ENCODE results near the gene ABCC5. TPM values are rescaled to one million over a fixed set of nuclear protein-coding genes. Genes with fewer than 3 reads are reported as not detected.
"Not testable (repeated sequence)": the region's sequence is repeated elsewhere in the genome, so short reads cannot be mapped to it uniquely, and the experiment has no call there.

ABCC5 gene
- 10.1 and 12.4 TPM in 2 replicates for total RNA-seq

DNA sequence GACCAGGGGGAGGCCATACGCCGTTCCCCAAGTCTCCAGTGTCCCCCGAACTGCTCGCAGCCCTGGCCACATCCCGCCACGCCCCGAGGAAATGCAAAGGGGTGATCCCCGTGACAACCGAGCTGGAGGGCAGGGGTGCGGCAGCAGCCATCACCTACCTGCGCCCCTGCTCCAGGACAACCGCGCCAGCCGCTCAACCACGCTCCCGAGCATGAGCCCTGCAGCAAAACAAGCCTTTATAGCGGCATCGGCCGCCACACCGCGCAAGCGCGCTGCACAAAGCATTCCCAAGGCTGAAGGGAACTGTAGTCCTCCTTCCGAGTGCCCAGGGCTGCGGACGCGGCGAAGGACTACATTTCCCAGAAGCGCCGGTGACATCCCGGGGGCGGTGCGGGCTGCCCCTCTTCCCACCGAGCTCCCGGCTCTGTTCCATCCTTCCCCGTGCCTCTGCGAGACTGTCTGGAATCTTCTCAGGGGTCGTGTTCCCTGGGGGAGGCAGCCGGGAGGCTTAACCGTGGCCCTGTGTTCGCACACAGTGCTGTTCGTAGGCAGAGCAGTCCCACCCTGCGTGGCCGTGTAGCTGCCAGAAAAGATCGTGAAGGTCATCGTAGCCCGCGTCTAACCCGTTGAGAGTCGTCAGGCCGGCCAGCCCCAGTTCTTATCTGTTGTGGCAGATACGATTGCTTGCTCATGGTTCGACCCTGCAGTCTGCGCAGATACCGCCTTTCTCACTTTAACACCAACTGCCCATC lies at the start of gene ABCC5:
Gene ABCC5, minus strand, starts transcription at position 213 of the 752 bp plus-strand sequence. CDS start 3,492 bp downstream, outside the sequence.
- DNase-seq (ENCODE audit: low read depth in 2 of 2): peak; percentile 85 to 92

GRCh38 chr3:184066211-184066610 lies 48.5 kb upstream of the ABCC5 start:
- no peak for DNase-seq (ENCODE audit: low read depth in 2 of 2)

DNA sequence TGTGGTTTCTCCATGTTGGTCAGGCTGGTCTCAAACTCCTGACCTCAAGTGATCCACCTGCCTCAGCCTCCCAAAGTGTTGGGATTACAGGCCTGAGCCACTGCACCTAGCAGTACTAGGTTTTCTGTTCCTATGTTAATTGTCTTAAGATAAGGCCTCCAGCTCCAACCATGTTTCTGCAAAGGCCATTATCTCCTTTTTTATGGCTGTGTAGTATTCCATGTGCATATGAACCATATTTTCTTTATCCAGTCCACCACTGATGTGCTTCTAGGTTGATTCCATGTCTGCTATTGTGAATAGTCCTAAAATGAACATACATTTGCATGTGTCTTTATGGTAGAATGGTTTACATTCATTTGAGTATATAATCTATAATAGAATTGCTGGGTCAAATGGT lies 45.0 kb upstream of the ABCC5 start:
- DNase-seq (ENCODE audit: low read depth in 2 of 2): no peak

- no peak for DNase-seq (ENCODE audit: low read depth in 2 of 2)
Observed at GRCh38 chr3:184059424-184059823, 41.7 kb upstream of the ABCC5 start.

GRCh38 chr3:184058029-184058428 lies 40.3 kb upstream of the ABCC5 start:
- DNase-seq (ENCODE audit: low read depth in 2 of 2): no peak

GRCh38 chr3:184052767-184053166 lies 35.1 kb upstream of the ABCC5 start, which contains the start of gene HTR3C:
Gene HTR3C, plus strand, starts transcription at chr3:184053047. Its CDS starts 34 bp downstream, at chr3:184053081.
- no peak for DNase-seq (ENCODE audit: low read depth in 2 of 2)

DNA sequence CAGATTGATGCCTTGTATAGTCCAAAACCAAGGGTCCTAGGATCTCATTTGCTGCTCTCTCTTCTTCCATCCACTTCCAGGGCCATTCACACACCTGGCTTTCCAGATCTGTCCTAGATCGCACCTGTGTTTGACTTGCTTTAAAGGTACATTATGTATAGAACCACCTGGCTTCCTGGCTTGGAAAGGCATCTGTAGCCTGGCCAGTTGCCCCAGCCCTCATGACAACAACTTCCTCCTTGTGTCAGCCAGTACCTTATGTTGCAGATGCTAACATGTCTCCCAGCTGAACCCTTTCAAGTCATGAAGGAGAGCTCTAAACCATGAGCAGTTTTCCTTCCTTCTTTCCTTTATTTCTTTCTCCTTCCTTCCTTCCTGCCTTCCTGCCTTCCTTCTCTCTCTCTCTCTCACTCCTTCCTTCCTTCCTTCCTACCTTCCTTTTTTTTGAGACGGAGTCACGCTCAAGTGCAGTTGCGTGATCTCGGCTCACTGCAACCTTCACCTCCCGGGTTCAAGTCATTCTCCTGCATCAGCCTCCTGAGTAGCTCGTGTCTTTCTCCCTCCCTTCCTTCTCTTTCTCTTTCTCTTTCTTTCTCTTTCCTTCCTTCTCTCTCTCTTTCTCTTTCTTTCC lies 32.6 kb upstream of the ABCC5 start:
- DNase-seq (ENCODE audit: low read depth in 2 of 2): no peak

GRCh38 chr3:184045995-184046394 lies 28.3 kb upstream of the ABCC5 start:
- DNase-seq (ENCODE audit: low read depth in 2 of 2): no peak

DNA sequence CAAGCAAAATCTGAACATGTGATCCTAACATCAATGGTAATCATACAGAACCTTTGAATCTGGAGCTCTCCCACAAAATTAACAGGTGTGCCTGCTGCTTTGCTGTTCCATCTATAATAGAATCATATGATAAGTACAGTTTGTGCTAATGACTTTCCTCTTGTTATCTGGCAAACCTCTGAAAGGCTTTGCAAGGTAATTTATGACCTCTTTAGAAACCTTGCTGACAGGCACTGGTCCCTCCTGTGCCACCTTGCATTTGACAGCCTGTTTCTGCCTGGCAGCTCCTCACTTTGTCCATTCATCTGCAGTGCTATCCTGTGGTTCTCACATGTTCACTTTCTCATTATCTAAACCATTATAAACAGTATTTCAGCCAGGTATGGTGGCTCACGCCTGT lies 24.9 kb upstream of the ABCC5 start:
- DNase-seq (ENCODE audit: low read depth in 2 of 2): no peak

DNA sequence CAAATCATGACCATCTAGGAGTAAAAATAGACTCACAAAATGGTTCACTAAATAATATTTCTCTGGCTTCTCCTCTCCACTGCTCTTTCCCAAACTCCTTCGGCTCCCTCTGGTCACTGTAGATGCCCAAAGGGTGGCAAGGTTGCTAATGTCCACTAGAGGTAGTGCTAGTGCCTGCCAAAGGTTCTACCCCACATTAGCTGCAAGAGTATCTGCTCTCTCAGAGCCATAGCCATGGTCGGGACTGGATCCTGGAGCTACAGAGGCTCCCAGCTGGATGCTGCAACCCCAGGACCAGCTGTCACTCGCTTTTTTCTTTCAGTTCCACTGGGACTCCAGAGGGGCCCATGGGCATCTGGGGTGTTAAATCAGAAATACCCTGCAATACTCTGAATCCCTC lies 22.3 kb upstream of the ABCC5 start:
- peak; percentile 36 to 48 for DNase-seq (ENCODE audit: low read depth in 2 of 2)

GRCh38 chr3:184039414-184039813 lies 21.7 kb upstream of the ABCC5 start:
- DNase-seq (ENCODE audit: low read depth in 2 of 2): no peak

GRCh38 chr3:184038307-184038706 lies 20.6 kb upstream of the ABCC5 start:
- not testable (repeated sequence) for DNase-seq (ENCODE audit: low read depth in 2 of 2)

DNA sequence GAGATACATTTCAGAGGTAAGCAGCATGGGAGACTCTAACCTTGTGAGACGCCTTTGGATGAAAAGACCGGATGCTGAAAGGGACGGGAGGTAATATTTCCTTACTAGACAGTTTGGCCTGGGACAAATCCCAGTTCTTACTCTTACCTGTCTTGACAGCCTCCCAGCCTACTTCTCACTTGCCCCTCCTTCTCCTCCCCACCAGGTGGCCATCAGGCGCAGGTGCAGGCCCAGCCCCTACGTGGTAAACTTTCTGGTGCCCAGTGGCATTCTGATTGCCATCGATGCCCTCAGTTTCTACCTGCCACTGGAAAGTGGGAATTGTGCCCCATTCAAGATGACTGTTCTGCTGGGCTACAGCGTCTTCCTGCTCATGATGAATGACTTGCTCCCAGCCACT lies 20.1 kb upstream of the ABCC5 start:
- DNase-seq (ENCODE audit: low read depth in 2 of 2): no peak

GRCh38 chr3:184031187-184031792 lies 13.6 kb upstream of the ABCC5 start, which contains the start of gene HTR3D:
Gene HTR3D, plus strand, starts transcription at chr3:184031742. Its CDS starts 0 bp downstream, at chr3:184031742.
- no peak for DNase-seq (ENCODE audit: low read depth in 2 of 2)

DNA sequence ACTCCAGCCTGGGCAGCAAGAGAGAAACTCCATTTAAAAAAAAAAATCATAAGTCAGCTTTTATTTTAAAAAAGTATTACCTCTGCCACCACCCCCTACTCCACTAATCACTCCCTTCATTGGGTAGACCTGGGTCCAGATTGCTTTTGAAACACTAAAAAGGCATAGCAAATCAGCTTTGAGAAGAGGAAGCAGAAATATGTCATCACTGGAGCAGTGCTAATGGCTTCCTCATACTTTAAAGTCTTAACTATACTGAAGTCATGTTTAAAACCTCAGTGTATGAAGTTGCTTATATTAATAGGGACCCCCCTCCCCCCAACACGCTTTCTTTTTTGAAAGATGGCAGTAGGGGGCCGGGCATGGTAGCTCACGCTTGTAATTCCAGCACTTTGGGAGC lies 12.9 kb upstream of the ABCC5 start:
- DNase-seq (ENCODE audit: low read depth in 2 of 2): no peak

GRCh38 chr3:184029443-184029842 lies 11.8 kb upstream of the ABCC5 start:
- DNase-seq (ENCODE audit: low read depth in 2 of 2): no peak

DNA sequence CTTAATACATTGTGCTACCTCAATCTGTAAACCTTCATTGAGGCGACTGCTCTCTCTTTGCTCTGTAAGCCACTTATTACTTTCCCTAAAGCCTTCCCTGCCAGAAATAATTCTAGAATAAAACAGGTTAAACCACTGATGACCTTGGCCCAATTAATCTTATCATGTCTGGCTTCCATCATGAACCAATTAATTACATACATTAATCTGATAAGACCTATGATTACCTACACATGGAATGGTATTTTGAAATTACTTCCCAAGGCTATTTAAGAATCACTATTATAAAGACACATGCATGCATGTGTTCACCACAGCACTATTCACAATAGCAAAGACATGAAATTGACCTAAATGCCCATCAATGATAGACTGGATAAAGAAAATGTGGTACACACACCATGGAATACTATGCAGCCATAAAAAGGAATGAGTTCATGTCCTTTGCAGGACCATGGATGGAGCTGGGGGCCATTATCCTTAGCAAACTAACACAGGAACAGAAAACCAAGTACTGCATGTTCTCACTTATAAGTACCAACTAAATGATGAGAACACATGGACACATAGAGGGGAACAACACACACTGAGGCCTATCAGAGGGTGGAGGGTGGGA lies 10.7 kb upstream of the ABCC5 start:
- DNase-seq (ENCODE audit: low read depth in 2 of 2): not testable (repeated sequence)

GRCh38 chr3:184025256-184025655 lies 7.6 kb upstream of the ABCC5 start:
- not testable (repeated sequence) for DNase-seq (ENCODE audit: low read depth in 2 of 2)

GRCh38 chr3:184022323-184022722 lies 4.6 kb upstream of the ABCC5 start:
- DNase-seq (ENCODE audit: low read depth in 2 of 2): peak in 1 of 2 donors; percentile 34

DNA sequence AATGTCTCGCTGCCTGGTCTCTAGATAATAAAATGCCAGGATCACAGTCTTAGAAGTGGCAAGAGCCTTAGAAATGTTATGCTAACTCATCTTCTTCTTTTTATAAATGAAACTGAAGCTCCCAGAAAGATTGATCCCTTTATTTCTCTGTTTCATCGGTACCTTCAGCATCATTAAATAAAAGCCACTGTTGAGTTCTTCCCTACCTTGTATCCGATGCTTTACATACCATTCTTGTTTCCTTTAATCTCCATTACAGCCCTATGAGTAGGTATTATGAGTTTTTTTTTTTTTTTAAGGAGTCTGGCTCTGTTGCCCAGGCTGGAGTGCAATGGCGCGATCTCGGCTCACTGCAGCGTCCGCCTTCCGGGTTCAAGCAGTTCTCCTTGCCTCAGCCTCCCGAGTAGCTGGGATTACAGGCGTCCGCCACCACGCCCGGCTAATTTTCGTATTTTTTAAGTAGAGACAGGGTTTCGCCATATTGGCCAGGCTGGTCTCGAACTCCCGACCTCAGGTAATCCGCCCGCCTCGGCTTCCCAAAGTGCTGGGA lies 815 bp upstream of the ABCC5 start:
- no peak for DNase-seq (ENCODE audit: low read depth in 2 of 2)

GRCh38 chr3:184016811-184017671 lies 643 bp downstream of the ABCC5 start:
- DNase-seq (ENCODE audit: low read depth in 2 of 2): peak in 1 of 2 donors; percentile 62
